ENCODE measurements around the gene TRAT1. TPM values are rescaled to one million over a fixed set of nuclear protein-coding genes. Genes with fewer than 3 reads are reported as not detected.

TRAT1 gene
- total and polyA plus RNA-seq, 2 of the 13 experiments (the other 11 are each of a cell fraction or from before 2014, with no cell fraction given) = not detected

GRCh38 chr3:108863799-108864135 lies 41.2 kb downstream of the TRAT1 start (continued):
- TF ChIP-seq HES4 (CRISPR knock-in tag; IDR thresholded peaks at IDR 0.05; ENCODE audit: borderline replicate concordance) (no peak), ZNF326 (CRISPR knock-in tag; IDR thresholded peaks at IDR 0.05; ENCODE audit: borderline replicate concordance) (no peak), EED (CRISPR knock-in tag; IDR thresholded peaks at IDR 0.05) (no peak), HIVEP1 (CRISPR knock-in tag; IDR thresholded peaks at IDR 0.05) (no peak), BRD4 (CRISPR knock-in tag; IDR thresholded peaks at IDR 0.05) (no peak), HOXA7 (CRISPR knock-in tag; IDR thresholded peaks at IDR 0.05) (no peak), PHF20 (CRISPR knock-in tag; IDR thresholded peaks at IDR 0.05) (no peak)

GRCh38 chr3:108877901-108878300 lies 55.3 kb downstream of the TRAT1 start:
- no peak for FAIRE-seq
- Histone ChIP-seq H3K9me3 (ENCODE audit: low read length) (no peaks in the 10 kb centered on the region), H2AFZ (ENCODE audit: low read length) (no peak overlapping the region), H4K20me1 (ENCODE audit: insufficient read depth, low read length) (no peaks in the 10 kb centered on the region), H3K4me3 (replicated peaks in 1 of 3; ENCODE audit: insufficient read depth in 1 of 3, low read depth in 2 of 3, low read length in 3 of 3) (no peak overlapping the region), H3K4me2 (ENCODE audit: low read depth, low read length) (no peak overlapping the region), H3K9ac (ENCODE audit: insufficient read depth, low read depth, low read length) (no peak overlapping the region), H3K27me3 (ENCODE audit: control insufficient read depth in 1 of 2, insufficient read depth in 2 of 2, low read length in 2 of 2) (no peaks in the 10 kb centered on the region), H3K36me3 (replicated peaks in 1 of 2; ENCODE audit: control insufficient read depth in 1 of 2, insufficient read depth in 2 of 2, low read length in 2 of 2) (no peaks in the 10 kb centered on the region), H3K27ac (ENCODE audit: extremely low read length, insufficient read depth, low read length) (no peak overlapping the region), H3K4me1 (ENCODE audit: insufficient read depth, low read length) (no peaks in the 10 kb centered on the region), H3K79me2 (ENCODE audit: insufficient read depth, low read length) (no peaks in the 10 kb centered on the region)
- no peak for DNase-seq (ENCODE audit: low spot score)
- no peak for TF ChIP-seq GFI1 (CRISPR knock-in tag; IDR thresholded peaks at IDR 0.05; ENCODE audit: borderline replicate concordance)
- TF ChIP-seq NFE2L1 (CRISPR knock-in tag; IDR thresholded peaks at IDR 0.05; ENCODE audit: borderline replicate concordance) = no peak
- 0% methylated on average over 1 of the region's 1 CpG for WGBS (ENCODE audit: low lambda C conversion rate)
- POLR2A ChIA-PET = no interaction called here
- CTCF ChIA-PET (ENCODE audit: low intra/inter-chr PET ratio, low total read pairs) = no interaction called here
- no peak for ATAC-seq
- intact Hi-C loops (cut with micrococcal nuclease; ENCODE audit: unreplicated experiment) = no loop called here
- in situ Hi-C loops (cut with HindIII; ENCODE audit: extremely low pct_ligation_motif_present, low pct_unique_long_range_greater_than_20kb) = no loop called here
- BruUV-seq (replicated peaks) = no TSS peak
